ENCODE data around the gene LRMDA. TPM values are rescaled to one million over a fixed set of nuclear protein-coding genes. Genes with fewer than 3 reads are reported as not detected.

Gene LRMDA
- total RNA-seq, 2 donors from 2014 or later = 9.6 to 12.6 TPM

DNA sequence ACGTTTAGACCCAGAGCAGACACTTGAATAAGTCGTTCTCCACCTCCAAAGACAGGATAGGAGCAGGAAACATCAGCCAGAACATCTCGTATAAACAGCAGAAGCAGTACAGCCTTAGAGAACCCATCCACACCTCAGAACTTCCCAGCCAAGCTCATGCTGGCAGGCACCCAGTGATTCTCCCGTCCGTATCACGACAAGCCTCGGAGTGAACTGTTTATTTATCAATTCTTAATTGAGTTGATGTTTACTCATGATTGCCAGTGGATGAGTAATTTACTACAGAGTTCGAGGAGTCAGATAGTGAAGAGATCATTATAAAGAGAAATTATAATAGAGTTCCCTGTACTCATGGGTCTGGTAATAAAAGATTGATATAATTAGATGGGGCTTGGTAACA is 811.5 kb downstream of the LRMDA start:
- TF ChIP-seq POLR2A (IDR thresholded peaks at IDR 0.05) (no peak), POLR2AphosphoS5 (IDR thresholded peaks at IDR 0.05) (no peak), CTCF (IDR thresholded peaks at IDR 0.05) (no peak)
- intact Hi-C loops (cut with DNase I) = loop anchor here (5.0 kb wide), 1 partner anchor 846 kb away; no protein-coding TSS in a partner anchor
- Histone ChIP-seq H3K27me3 (replicated peaks; ENCODE audit: insufficient read depth) (no peaks in the 10 kb centered on the region), H3K4me1 (replicated peaks) (no peaks in the 10 kb centered on the region), H3K4me3 (no peak overlapping the region), H3K9me3 (no peaks in the 10 kb centered on the region), H3K27ac (peak overlapping the region in 1 of 2 donors; percentile 13), H3K36me3 (no peaks in the 10 kb centered on the region)
- no peak for DNase-seq (ENCODE audit: low spot score)
- 46% methylated on average over 8 of the region's 8 CpGs for WGBS

- DNase-seq (ENCODE audit: low spot score) = no peak
- peak overlapping the region in 1 of 2 donors; percentile 13 for H3K27ac ChIP-seq
- no peaks in the 10 kb centered on the region for H3K4me1 ChIP-seq (replicated peaks)
- no peaks in the 10 kb centered on the region for H3K27me3 ChIP-seq (replicated peaks; ENCODE audit: insufficient read depth)
- peak; percentile 46 for TF ChIP-seq POLR2AphosphoS5 (IDR thresholded peaks at IDR 0.05)
- TF ChIP-seq POLR2A (IDR thresholded peaks at IDR 0.05) = no peak
- WGBS = 62% methylated on average over 5 of the region's 5 CpGs
- intact Hi-C loops (cut with DNase I) = loop anchor here (5.0 kb wide), 1 partner anchor 847 kb away; no protein-coding TSS in a partner anchor
- H3K4me3 ChIP-seq = no peak overlapping the region
- H3K9me3 ChIP-seq = no peaks in the 10 kb centered on the region
- H3K36me3 ChIP-seq = no peaks in the 10 kb centered on the region
Measured at GRCh38 chr10:76244061-76244686, 812.8 kb downstream of the LRMDA start.

GRCh38 chr10:76245951-76246495 is 814.6 kb downstream of the LRMDA start:
- Histone ChIP-seq H3K4me3 (no peak overlapping the region), H3K4me1 (replicated peaks) (no peaks in the 10 kb centered on the region), H3K27me3 (replicated peaks; ENCODE audit: insufficient read depth) (no peaks in the 10 kb centered on the region), H3K36me3 (no peaks in the 10 kb centered on the region), H3K9me3 (no peaks in the 10 kb centered on the region), H3K27ac (no peak overlapping the region)
- TF ChIP-seq CTCF (IDR thresholded peaks at IDR 0.05) = no peak
- TF ChIP-seq POLR2A (IDR thresholded peaks at IDR 0.05) = no peak
- TF ChIP-seq POLR2AphosphoS5 (IDR thresholded peaks at IDR 0.05) = no peak
- 76% methylated on average over 7 of the region's 7 CpGs for WGBS
- no peak for DNase-seq (ENCODE audit: low spot score)
- intact Hi-C loops (cut with DNase I) = no loop called here

DNA sequence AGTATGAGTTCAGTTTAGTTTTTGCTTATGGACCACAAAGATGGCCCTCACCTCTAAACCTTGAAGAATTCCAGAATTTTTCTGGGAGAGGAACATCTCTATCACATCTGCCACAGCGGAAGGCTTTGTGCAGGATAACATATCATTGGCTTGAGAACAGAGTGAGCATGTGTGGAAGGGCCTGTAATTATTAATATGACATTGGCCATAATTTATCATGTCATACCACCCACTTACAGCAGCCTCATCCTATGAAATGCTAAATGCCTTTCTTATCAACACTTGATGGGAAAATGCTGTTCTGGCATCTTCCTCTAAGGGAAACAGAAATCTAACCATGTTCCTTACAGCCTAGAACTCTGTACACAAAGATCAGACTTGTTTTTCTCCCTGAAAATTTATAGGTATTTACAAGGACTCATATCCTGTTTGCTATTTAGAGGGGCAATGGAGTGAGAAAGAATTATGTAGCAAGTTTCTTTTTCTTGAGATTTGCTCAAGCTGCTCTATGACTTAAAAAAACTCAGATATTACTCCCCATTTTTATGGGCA is 817.3 kb downstream of the LRMDA start:
- H3K27ac ChIP-seq = peak overlapping the region in 1 of 2 donors; percentile 17
- DNase-seq (ENCODE audit: low spot score) = no peak
- no peak overlapping the region for H3K4me3 ChIP-seq
- 61% methylated on average over 1 of the region's 1 CpG for WGBS
- TF ChIP-seq POLR2AphosphoS5 (IDR thresholded peaks at IDR 0.05) (peak; percentile 8), CTCF (IDR thresholded peaks at IDR 0.05) (no peak), POLR2A (IDR thresholded peaks at IDR 0.05) (no peak)
- H3K4me1 ChIP-seq (replicated peaks) = no peaks in the 10 kb centered on the region
- no peaks in the 10 kb centered on the region for H3K27me3 ChIP-seq (replicated peaks; ENCODE audit: insufficient read depth)
- H3K36me3 ChIP-seq = no peaks in the 10 kb centered on the region
- intact Hi-C loops (cut with DNase I) = no loop called here
- H3K9me3 ChIP-seq = no peaks in the 10 kb centered on the region

DNA sequence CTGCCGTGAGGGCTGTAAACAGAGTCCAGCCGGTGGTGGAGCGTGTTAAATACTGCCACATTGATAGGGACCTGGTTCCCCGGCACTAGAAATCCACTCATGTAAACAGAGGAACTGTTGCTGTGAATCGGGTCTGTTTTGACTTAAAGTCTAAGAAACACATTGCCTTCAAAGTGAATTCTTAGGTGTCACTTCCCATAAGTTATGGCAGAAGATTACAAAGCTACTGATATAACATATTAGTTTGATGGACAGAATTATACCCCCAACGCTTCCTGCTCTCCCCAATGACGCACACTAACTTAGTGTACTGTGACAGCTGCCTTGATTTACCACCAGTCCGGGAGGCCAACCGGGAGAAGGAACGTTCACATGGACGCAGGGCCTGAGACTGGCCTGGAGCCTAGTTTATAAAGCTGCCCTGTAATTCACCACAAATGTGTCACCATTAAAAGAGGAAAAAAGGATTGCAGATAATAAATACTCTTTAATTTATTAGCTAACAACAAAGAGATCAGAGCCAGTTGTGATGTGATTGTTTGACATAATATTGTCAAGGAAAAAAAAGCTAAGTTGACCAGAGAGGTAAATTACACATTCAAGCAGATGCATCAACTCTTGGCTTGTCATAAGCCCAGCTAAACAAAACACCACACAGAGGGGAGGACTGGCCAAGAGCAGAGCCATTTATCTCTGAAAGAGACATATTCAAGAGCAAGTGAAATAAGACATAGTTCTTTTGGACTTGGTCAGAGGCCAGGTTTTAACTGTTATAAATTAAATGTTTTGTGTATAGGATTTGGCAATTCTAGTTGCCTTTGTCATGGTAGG is 820.6 kb downstream of the LRMDA start:
- H3K27ac ChIP-seq = peak overlapping the region in 1 of 2 donors; percentile 33

More for the DNA sequence above, 820.6 kb downstream of the LRMDA start:
- no peaks in the 10 kb centered on the region for H3K4me1 ChIP-seq (replicated peaks)
- intact Hi-C loops (cut with DNase I) = loop anchor here (5.0 to 10.0 kb wide), 9 partner anchors 50 to 957 kb away; no protein-coding TSS in a partner anchor
- H3K27me3 ChIP-seq (replicated peaks; ENCODE audit: insufficient read depth) = no peaks in the 10 kb centered on the region
- TF ChIP-seq POLR2A (IDR thresholded peaks at IDR 0.05) (no peak), CTCF (IDR thresholded peaks at IDR 0.05) (no peak), POLR2AphosphoS5 (IDR thresholded peaks at IDR 0.05) (peak; percentile 55)
- H3K9me3 ChIP-seq = no peaks in the 10 kb centered on the region
- H3K36me3 ChIP-seq = no peaks in the 10 kb centered on the region
- no peak overlapping the region for H3K4me3 ChIP-seq
- WGBS = 22% methylated on average over 11 of the region's 11 CpGs
- peak; percentile 38 for DNase-seq (ENCODE audit: low spot score)
